IMR-90 (cell line): ENCODE data around the gene SCFD2. TPM values are rescaled to one million over a fixed set of nuclear protein-coding genes. Genes with fewer than 3 reads are reported as not detected.

ENCODE experiments used
- ATAC-seq: fragments of 200-7000 bp; cut with Tn5 transposase; 2 replicates; pipeline ENCODE4 v1.9.1; 2020; ENCODE audit warnings: low read depth, mild to moderate bottlenecking, moderate library complexity
- BruUV-seq: library from RNA; stranded (reverse); fragments of 400-500 nt; replicated peaks from 2 replicates; lab custom pipeline; 2021; lab: Mats Ljungman, UMichigan
- CTCF ChIA-PET: fragments of 300-600 bp; formaldehyde crosslinking; extraction: SDS; loops from one replicate; lab custom pipeline; 2021; ENCODE audit warnings: antibody characterized with exemption; lab: Yijun Ruan, JAX
- POLR2A ChIA-PET: fragments of 300-600 bp; sonication (Branson Sonifier 250); formaldehyde crosslinking; loops from one replicate; lab custom pipeline; 2022; ENCODE audit warnings: antibody characterized with exemption; ENCODE audit not compliant: unreplicated experiment; lab: Charles Lee
- DNase-seq: peaks from one replicate; pipeline ENCODE4 v3.0.0; 2013
- H2AFZ ChIP-seq: replicated peaks from 2 replicates; pipeline ENCODE3; 2013; ENCODE audit warnings: low read length, mild to moderate bottlenecking; ENCODE audit not compliant: poor library complexity
- H2AK5ac ChIP-seq: 2 replicates; pipeline ENCODE4 v1.6.1; 2013; ENCODE audit warnings: low read depth, low read length, inconsistent platforms
- H2AK9ac ChIP-seq: replicated peaks from 2 replicates; pipeline ENCODE3; 2013; ENCODE audit warnings: mild to moderate bottlenecking, low read depth, low read length, moderate library complexity; ENCODE audit not compliant: poor library complexity
- H2BK120ac ChIP-seq: 2 replicates; pipeline ENCODE4 v1.6.1; 2013; ENCODE audit warnings: low read depth, low read length, inconsistent platforms
- H2BK15ac ChIP-seq: 3 replicates; pipeline ENCODE4 v1.6.1; 2013; ENCODE audit warnings: low read depth, low read length, inconsistent platforms
- H2BK20ac ChIP-seq: 2 replicates; pipeline ENCODE4 v1.6.1; 2013; ENCODE audit warnings: low read depth, mild to moderate bottlenecking, inconsistent platforms, low read length, moderate library complexity
- H2BK5ac ChIP-seq: 2 replicates; pipeline ENCODE4 v1.6.1; 2013; ENCODE audit warnings: mild to moderate bottlenecking, low read depth, low read length, inconsistent platforms; ENCODE audit not compliant: poor library complexity, severe bottlenecking
- H3K14ac ChIP-seq: replicated peaks from 2 replicates; pipeline ENCODE4 v1.6.1; 2013; ENCODE audit warnings: low read depth, low read length, inconsistent platforms
- H3K18ac ChIP-seq: 2 replicates; pipeline ENCODE4 v1.6.1; 2013; ENCODE audit warnings: low read depth, low read length, control low read depth
- H3K23ac ChIP-seq: 2 replicates; pipeline ENCODE4 v1.6.1; 2013; ENCODE audit warnings: low read depth, low read length, inconsistent platforms
- H3K27ac ChIP-seq: 2 replicates; pipeline ENCODE4 v1.5.1; 2013; ENCODE audit warnings: mild to moderate bottlenecking, control low read depth, low read length; ENCODE audit not compliant: insufficient read depth
- H3K27me3 ChIP-seq: 2 replicates; pipeline ENCODE4 v1.6.1; 2013; ENCODE audit warnings: low read length; ENCODE audit not compliant: control insufficient read depth, insufficient read depth
- H3K36me3 ChIP-seq: 2 replicates; pipeline ENCODE4 v1.6.1; 2013; ENCODE audit warnings: low read length, mixed read lengths; ENCODE audit not compliant: control insufficient read depth, insufficient read depth
- H3K4ac ChIP-seq: 2 replicates; pipeline ENCODE4 v1.6.1; 2013; ENCODE audit warnings: low read depth, low read length, inconsistent platforms
- H3K4me1 ChIP-seq: 2 replicates; pipeline ENCODE4 v1.6.1; 2013; ENCODE audit warnings: low read length, mixed read lengths; ENCODE audit not compliant: control insufficient read depth, insufficient read depth
- H3K4me2 ChIP-seq: 2 replicates; pipeline ENCODE4 v1.6.1; 2013; ENCODE audit warnings: low read depth, mild to moderate bottlenecking, control low read depth, low read length, moderate library complexity
- H3K4me3 ChIP-seq: 2 replicates; pipeline ENCODE4 v1.5.1; 2013; ENCODE audit warnings: low read depth, mild to moderate bottlenecking, control low read depth, low read length, moderate library complexity; ENCODE audit not compliant: insufficient read depth
- H3K56ac ChIP-seq: 2 replicates; pipeline ENCODE4 v1.6.1; 2013; ENCODE audit warnings: low read length, inconsistent platforms; ENCODE audit not compliant: insufficient read depth; ENCODE audit errors: extremely low read depth
- H3K79me1 ChIP-seq, 2 experiments: 2 replicates each; pipeline ENCODE4 v1.6.1; 2013; ENCODE audit warnings: low read length in 2 of 2, inconsistent platforms in 1 of 2, low read depth in 1 of 2
- H3K9ac ChIP-seq: 2 replicates; pipeline ENCODE4 v1.6.1; 2013; ENCODE audit warnings: low read depth, low read length, control low read depth
- H3K9me1 ChIP-seq: 2 replicates; pipeline ENCODE4 v1.6.1; 2013; ENCODE audit warnings: low read length, inconsistent platforms; ENCODE audit not compliant: insufficient read depth
- H3K9me3 ChIP-seq: 2 replicates; pipeline ENCODE4 v1.6.1; 2013; ENCODE audit warnings: low read length; ENCODE audit not compliant: control insufficient read depth, insufficient read depth
- H4K20me1 ChIP-seq: 2 replicates; pipeline ENCODE4 v1.6.1; 2013; ENCODE audit warnings: low read length, inconsistent platforms; ENCODE audit not compliant: insufficient read depth
- H4K5ac ChIP-seq: 2 replicates; pipeline ENCODE4 v1.6.1; 2013; ENCODE audit warnings: mild to moderate bottlenecking, low read depth, low read length, control low read depth
- H4K8ac ChIP-seq, 2 experiments: 2 replicates each; pipeline ENCODE4 v1.6.1; 2013; ENCODE audit warnings: low read depth in 2 of 2, low read length in 2 of 2, control low read depth in 1 of 2, inconsistent platforms in 1 of 2
- H4K91ac ChIP-seq: 2 replicates; pipeline ENCODE4 v1.6.1; 2013; ENCODE audit warnings: low read depth, low read length, inconsistent platforms; ENCODE audit not compliant: insufficient read depth
- BHLHE40 ChIP-seq: fragments of 150-350 bp; IDR thresholded peaks from 2 replicates; pipeline ENCODE4 v1.6.1; 2016; ENCODE audit warnings: mild to moderate bottlenecking, low read depth, low read length
- CEBPB ChIP-seq: IDR thresholded peaks from 2 replicates; pipeline ENCODE4 v1.6.1; 2012; ENCODE audit warnings: low read depth, low read length, improper control_type of control experiment
- CHD1 ChIP-seq: IDR thresholded peaks from 2 replicates; pipeline ENCODE4 v1.6.1; 2012; ENCODE audit warnings: low read depth, low read length, improper control_type of control experiment
- ELK1 ChIP-seq: fragments of 150-350 bp; IDR thresholded peaks from 2 replicates; pipeline ENCODE4 v1.6.1; 2016; ENCODE audit warnings: low read depth, mild to moderate bottlenecking, low read length, moderate library complexity, borderline replicate concordance
- FOS ChIP-seq: fragments of 150-350 bp; IDR thresholded peaks from 2 replicates; pipeline ENCODE4 v1.6.1; 2016; ENCODE audit warnings: low read depth, low read length
- MAZ ChIP-seq: IDR thresholded peaks from 2 replicates; pipeline ENCODE4 v1.6.1; 2012; ENCODE audit warnings: low read depth, mild to moderate bottlenecking, low read length, improper control_type of control experiment, moderate library complexity, borderline replicate concordance
- NFE2L2 ChIP-seq: fragments of 150-350 bp; IDR thresholded peaks from 2 replicates; pipeline ENCODE4 v1.6.1; 2016; ENCODE audit warnings: low read depth, mild to moderate bottlenecking, low read length
- POLR2A ChIP-seq: IDR thresholded peaks from 2 replicates; pipeline ENCODE4 v1.6.1; 2012; ENCODE audit warnings: mild to moderate bottlenecking, low read depth, low read length
- RCOR1 ChIP-seq: IDR thresholded peaks from 2 replicates; pipeline ENCODE4 v1.6.1; 2012; ENCODE audit warnings: mild to moderate bottlenecking, low read length, improper control_type of control experiment; ENCODE audit not compliant: insufficient replicate concordance
- WGBS, 2 experiments: methylation state at CpG; one replicate each; pipeline versions ENCODE4 v1.1.5 to v1.1.7; 2013; ENCODE audit warnings: missing lambda C conversion rate in 2 of 2; ENCODE audit not compliant: insufficient read length in 1 of 2; ENCODE audit errors: extremely low coverage in 2 of 2; 5-methylcytosine and 5-hydroxymethylcytosine counted together
- dilution Hi-C: fragments of 300-500 bp; cut with HindIII; formaldehyde crosslinking; loops from one replicate; pipeline ENCODE4 v1.14.3; 2018; ENCODE audit warnings: low sequenced_read_pairs; ENCODE audit not compliant: unreplicated experiment
- in situ Hi-C: fragments of 300-500 bp; cut with MboI; formaldehyde crosslinking; loops from 3 replicates; pipeline ENCODE4 v1.14.3; 2019; ENCODE audit warnings: low sequenced_read_pairs, inconsistent platforms, mixed read lengths
- intact Hi-C: fragments of 100-400 bp; cut with micrococcal nuclease; formaldehyde crosslinking; loops from 2 replicates; pipeline ENCODE4 v1.10.0; 2022
- polyA plus RNA-seq, 3 experiments: library from polyadenylated mRNA; depleted of rRNA; stranded (reverse); fragments of >200 nt; gene quantifications; 2 replicates each; pipeline ENCODE4 v1.2.3, GENCODE V29; 2012; ENCODE audit warnings: low replicate concordance in 1 of 3
- total RNA-seq: library from RNA; depleted of rRNA; stranded (reverse); fragments of >200 nt; gene quantifications from 2 replicates; pipeline ENCODE4 v1.2.3, GENCODE V29; 2012

Gene SCFD2
- total and polyA plus RNA-seq, 2 of the 4 experiments (the other 2 are of a cell fraction), result 18.9 to 62.4 TPM

DNA sequence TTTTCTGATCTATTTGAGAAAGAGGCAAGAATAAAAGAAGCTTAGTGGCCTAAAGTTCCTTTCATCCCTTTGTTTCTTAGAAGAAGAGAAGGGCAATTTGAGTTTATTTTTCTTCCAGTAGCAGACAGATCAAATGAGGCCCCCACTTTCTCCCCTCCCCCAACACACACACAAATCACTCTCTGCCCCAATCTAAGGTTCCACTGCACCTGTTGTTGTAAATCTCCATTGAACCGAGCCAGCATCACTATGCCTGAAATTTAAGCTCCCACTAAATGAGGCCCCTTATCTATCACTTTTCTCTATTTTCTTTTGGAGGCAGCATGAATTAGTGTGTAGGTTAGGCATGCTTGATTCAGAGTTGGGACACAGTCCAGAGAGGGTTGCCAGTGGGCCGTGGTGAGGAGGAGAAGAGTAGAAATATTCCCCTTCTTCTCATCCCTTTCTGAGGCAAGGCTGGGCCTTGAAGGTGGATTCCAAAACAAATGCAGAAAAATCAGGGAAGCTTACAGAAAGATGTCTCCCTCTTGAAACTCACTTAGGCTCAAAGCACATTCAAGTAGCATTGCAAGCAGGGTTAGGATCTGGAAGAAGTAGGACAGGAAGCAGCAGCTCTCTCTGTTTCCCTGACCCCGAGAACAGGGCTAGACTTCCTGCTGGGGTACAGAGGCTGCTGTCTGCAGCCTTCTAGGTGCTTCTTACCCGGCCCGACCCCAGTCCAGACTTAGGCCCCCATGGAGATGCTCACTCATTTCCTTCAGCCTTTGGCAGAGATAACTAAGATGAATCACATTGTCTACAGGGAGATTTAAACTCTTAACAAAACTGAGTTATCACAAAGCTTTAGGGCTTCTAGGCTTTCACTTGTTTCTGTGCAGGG lies 433.0 kb downstream of the SCFD2 start (continued):
- TF ChIP-seq BHLHE40, result no peak
- TF ChIP-seq CEBPB, result no peak

DNA sequence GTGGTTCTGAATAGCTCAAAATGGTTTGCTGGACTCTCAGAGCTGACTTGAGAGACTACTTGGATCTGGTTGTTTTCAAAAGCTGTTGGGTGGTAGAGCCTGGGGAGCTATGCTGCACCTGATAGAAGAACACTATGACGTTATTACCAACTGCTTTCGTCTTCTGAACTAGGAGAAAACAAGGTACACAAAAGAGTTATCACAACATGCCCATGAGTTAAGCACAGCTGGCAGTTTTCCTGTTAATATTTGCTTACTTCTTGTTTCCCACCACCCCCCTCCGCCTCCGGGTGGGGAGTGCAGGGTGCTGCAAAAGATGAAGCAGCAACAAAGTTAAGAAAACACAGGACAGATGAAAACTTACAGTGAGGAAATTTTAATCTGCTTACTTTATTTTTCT lies 434.6 kb downstream of the SCFD2 start:
- Histone ChIP-seq H3K4me1 (peaks cover 8% of the 10 kb centered on the region), H3K27ac (no peak overlapping the region), H3K4me3 (no peak overlapping the region), H3K4me2 (no peak overlapping the region), H2BK5ac (no peak overlapping the region), H2BK120ac (no peak overlapping the region), H4K8ac (no peak overlapping the region), H3K79me1 (no peaks in the 10 kb centered on the region), H3K18ac (no peak overlapping the region), H3K14ac (no peak overlapping the region), H4K91ac (no peak overlapping the region), H3K23ac (no peak overlapping the region), H2BK20ac (no peak overlapping the region), H3K4ac (no peak overlapping the region), H3K9me3 (no peaks in the 10 kb centered on the region), H3K56ac (no peak overlapping the region), H2BK15ac (no peak overlapping the region), H2AFZ (no peak overlapping the region), H3K27me3 (no peaks in the 10 kb centered on the region), H3K9me1 (no peaks in the 10 kb centered on the region; the same call in 1 of the 2 replicates), H2AK5ac (no peak overlapping the region), H3K36me3 (no peaks in the 10 kb centered on the region), H4K5ac (no peak overlapping the region), H3K9ac (no peak overlapping the region), H4K20me1 (no peaks in the 10 kb centered on the region), H2AK9ac (no peak overlapping the region)
- no TSS peak for BruUV-seq
- ATAC-seq (no peak), DNase-seq (no peak)
- ChIA-PET POLR2A (no interaction called here), CTCF (no interaction called here)
- no CpG with 5 or more reads among the region's 4 CpGs for WGBS, 2 experiments
- TF ChIP-seq MAZ, result no peak
- TF ChIP-seq CEBPB, result no peak
- TF ChIP-seq FOS, result no peak
- no peak for TF ChIP-seq CHD1
- no peak for TF ChIP-seq ELK1
- no peak for TF ChIP-seq POLR2A
- no peak for TF ChIP-seq NFE2L2
- no peak for TF ChIP-seq BHLHE40
- TF ChIP-seq RCOR1, result no peak
- intact Hi-C loops (no loop called here), dilution Hi-C loops (no loop called here), in situ Hi-C loops (no loop called here)
